CD4-positive, alpha-beta T cell treated with Interleukin-12 subunit alpha and Interleukin-12 subunit beta, for 1 hour (primary cell): Measurements from ENCODE around the gene MECR.

Experiments used
- DNase-seq: peaks from one replicate; pipeline ENCODE4 v3.0.0-alpha.2; 2020

Gene MECR

GRCh38 chr1:29200906-29201594, 29.7 kb downstream of the MECR start:
- DNase-seq: no peak

GRCh38 chr1:29197993-29198392, 32.7 kb downstream of the MECR start:
- DNase-seq: no peak

GRCh38 chr1:29197590-29197924, 33.2 kb downstream of the MECR start:
- DNase-seq: peak; percentile 47

- no peak for DNase-seq
Observed at GRCh38 chr1:29196863-29197589, 33.7 kb downstream of the MECR start.

GRCh38 chr1:29195881-29196291, 34.8 kb downstream of the MECR start:
- DNase-seq: no peak

- no peak for DNase-seq
Observed at GRCh38 chr1:29193879-29194455, 36.8 kb downstream of the MECR start.

GRCh38 chr1:29190718-29191117, 40.0 kb downstream of the MECR start:
- no peak for DNase-seq

- DNase-seq: no peak
Observed at GRCh38 chr1:29186707-29187106, 44.0 kb downstream of the MECR start.

- no peak for DNase-seq
Observed at GRCh38 chr1:29186252-29186651, 44.5 kb downstream of the MECR start.

GRCh38 chr1:29183287-29183686, 47.4 kb downstream of the MECR start:
- no peak for DNase-seq

GRCh38 chr1:29181413-29182225, 49.1 kb downstream of the MECR start, which contains the start of gene SRSF4:
TSS of gene SRSF4 (minus strand) at chr1:29181900. CDS start at chr1:29181752, 148 bp downstream.
- DNase-seq: peak; percentile 99

GRCh38 chr1:29180497-29181412, 50.0 kb downstream of the MECR start:
- no peak for DNase-seq

GRCh38 chr1:29179641-29180184, 51.0 kb downstream of the MECR start:
- DNase-seq: peak; percentile 25

- no peak for DNase-seq
Observed at GRCh38 chr1:29177022-29177705, 53.6 kb downstream of the MECR start.

- DNase-seq: no peak
Observed at GRCh38 chr1:29176576-29176975, 54.2 kb downstream of the MECR start.

GRCh38 chr1:29172415-29172939, 58.3 kb downstream of the MECR start:
- DNase-seq: no peak

GRCh38 chr1:29171521-29171920, 59.2 kb downstream of the MECR start:
- no peak for DNase-seq

- no peak for DNase-seq
Observed at GRCh38 chr1:29171089-29171488, 59.6 kb downstream of the MECR start.

GRCh38 chr1:29169976-29170375, 60.8 kb downstream of the MECR start:
- no peak for DNase-seq

GRCh38 chr1:29167904-29168303, 62.8 kb downstream of the MECR start:
- DNase-seq: no peak

- no peak for DNase-seq
Observed at GRCh38 chr1:29166291-29166878, 64.3 kb downstream of the MECR start.
